Fibroblast of mammary gland (primary cell): ENCODE measurements around the gene URAD.
"Not testable (repeated sequence)": the region's sequence is repeated elsewhere in the genome, so short reads cannot be mapped to it uniquely, and the experiment has no call there.

Source experiments
- DNase-seq: peaks from one replicate; pipeline ENCODE4 v3.0.0-alpha.2; 2010; ENCODE audit warnings: low read depth
- H3K4me3 ChIP-seq: 2 replicates; pipeline ENCODE4 v1.5.1; 2011; ENCODE audit warnings: low read depth, mild to moderate bottlenecking, low read length, moderate library complexity; ENCODE audit not compliant: control insufficient read depth
- TF ChIP-seq, protein P1 (sequence below): conservative IDR thresholded peaks from 2 replicates; pipeline ENCODE4 v1.5.1; 2011; ENCODE audit warnings: low read depth, low read length, inconsistent platforms; ENCODE audit not compliant: control insufficient read depth, insufficient read depth

Gene URAD

DNA sequence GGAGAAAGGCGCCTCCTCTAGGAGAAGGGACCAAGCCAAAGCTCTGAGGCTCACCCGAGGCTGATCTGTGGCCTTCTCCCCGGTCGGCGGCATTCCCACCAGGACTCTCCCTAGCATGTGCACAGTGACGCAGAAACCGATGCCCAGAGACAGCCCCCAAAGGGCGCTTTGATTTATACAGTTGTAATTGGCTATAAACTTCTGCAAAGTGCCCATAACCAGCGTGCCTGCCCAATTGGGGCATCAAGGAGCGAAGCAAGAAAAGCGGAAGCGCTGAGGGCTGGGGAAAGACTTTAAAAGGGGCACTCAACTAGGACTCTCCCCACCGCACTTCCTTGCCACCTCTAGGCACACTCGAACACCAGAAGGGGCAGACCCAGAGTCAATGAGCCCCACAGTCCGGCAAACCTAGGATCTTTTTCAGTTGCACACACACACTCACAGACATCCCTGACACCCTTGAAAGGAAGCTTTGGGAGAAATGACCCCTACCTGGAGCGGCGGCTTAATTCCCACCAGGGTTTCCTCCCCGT lies 21.2 kb downstream of the URAD start:
- no peak for DNase-seq
- no peak overlapping the region for H3K4me3 ChIP-seq
- TF ChIP-seq, protein P1, sequence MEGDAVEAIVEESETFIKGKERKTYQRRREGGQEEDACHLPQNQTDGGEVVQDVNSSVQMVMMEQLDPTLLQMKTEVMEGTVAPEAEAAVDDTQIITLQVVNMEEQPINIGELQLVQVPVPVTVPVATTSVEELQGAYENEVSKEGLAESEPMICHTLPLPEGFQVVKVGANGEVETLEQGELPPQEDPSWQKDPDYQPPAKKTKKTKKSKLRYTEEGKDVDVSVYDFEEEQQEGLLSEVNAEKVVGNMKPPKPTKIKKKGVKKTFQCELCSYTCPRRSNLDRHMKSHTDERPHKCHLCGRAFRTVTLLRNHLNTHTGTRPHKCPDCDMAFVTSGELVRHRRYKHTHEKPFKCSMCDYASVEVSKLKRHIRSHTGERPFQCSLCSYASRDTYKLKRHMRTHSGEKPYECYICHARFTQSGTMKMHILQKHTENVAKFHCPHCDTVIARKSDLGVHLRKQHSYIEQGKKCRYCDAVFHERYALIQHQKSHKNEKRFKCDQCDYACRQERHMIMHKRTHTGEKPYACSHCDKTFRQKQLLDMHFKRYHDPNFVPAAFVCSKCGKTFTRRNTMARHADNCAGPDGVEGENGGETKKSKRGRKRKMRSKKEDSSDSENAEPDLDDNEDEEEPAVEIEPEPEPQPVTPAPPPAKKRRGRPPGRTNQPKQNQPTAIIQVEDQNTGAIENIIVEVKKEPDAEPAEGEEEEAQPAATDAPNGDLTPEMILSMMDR, result no peak

DNA sequence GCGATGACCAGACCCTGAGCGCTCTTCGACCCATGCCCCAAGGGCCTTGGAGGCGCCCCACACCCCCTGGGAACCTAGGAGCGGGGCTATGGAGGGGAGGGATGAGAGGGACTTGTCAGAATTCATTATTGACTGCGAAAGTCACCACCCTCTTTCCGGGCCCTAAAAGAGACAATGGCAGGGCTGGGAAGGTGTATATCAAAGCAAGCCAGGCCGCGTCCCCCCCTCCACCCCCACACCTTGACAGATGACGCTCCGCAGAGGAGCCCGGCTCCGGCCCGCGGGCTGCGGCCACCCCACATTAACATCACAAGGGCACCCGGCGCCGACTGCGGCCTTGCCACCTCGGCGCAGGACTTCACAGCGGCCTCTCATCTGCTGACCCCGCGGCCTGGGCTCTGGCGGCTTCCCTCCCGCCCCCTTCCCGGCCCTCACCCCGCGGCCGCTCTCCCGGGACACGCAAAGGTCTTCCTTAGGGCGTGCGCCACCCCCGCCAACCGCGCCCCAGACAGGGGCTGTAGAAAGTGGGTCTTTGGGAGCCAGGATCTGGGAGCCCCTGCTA lies 21.8 kb downstream of the URAD start:
- no peak for DNase-seq
- TF ChIP-seq, protein P1, result no peak
- no peak overlapping the region for H3K4me3 ChIP-seq

DNA sequence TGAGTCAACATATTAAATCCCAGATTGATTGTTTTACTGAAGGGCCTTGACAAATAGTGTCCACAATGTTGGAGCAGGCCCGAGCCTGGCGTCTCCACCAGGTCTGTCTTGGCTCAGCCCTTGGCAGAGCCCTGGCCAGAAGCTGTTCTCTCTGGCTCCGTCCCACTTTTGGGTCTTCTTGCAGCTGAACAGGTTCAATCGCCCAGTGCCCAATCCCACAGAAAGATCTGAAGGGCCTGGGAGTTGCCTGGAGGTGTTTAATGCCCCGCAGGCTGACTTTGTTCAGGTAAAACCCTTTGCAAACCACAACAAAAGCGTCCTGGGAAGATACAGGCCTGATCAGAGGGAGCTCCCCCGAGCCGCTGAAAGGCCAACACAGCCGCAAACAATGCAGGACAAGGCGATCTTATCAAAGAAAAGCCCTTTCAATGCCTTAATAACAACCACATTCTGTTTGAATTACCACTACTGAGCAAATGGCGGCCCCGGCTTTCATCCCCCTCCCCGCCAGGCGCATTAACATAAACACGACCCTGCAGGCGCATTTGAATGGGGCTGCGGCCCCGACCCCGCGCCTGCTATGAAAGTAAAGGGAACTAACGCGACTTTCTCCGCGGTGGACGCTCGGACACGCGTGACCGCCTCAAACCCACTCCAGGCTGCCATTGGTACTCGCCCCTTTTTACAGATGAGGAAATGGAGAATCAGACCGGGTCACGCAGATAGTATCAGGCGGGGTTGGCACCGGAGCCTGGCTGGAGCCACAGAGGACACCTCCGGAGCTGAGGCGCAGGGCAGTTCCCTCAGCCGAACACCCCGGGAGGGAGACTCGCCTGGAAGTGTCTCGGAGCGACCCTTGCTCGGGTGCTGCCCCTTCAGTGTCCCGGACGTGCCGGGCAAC lies 22.5 kb downstream of the URAD start:
- TF ChIP-seq, protein P1, result no peak
- no peak overlapping the region for H3K4me3 ChIP-seq
- DNase-seq, result no peak

DNA sequence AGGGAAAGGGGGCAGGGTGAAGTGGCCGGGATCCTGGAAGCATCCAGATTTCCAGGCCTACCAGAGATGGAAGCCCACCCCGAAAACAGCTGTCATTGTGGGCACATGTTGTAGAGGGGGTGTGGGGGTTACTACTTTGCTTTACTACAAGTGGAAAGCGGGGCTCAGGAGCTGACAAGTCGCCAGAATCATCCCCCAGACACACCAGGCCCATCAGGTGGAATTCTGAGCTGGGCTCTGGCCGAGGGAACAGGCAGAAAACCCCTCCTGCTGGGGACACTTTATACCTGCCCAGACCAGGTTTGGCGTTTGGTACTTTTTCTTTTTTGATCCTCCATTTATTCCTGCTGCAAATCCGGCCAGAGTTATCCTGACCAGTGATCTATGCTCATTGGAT lies 23.2 kb downstream of the URAD start:
- no peak overlapping the region for H3K4me3 ChIP-seq
- TF ChIP-seq, protein P1, result no peak
- no peak for DNase-seq

DNA sequence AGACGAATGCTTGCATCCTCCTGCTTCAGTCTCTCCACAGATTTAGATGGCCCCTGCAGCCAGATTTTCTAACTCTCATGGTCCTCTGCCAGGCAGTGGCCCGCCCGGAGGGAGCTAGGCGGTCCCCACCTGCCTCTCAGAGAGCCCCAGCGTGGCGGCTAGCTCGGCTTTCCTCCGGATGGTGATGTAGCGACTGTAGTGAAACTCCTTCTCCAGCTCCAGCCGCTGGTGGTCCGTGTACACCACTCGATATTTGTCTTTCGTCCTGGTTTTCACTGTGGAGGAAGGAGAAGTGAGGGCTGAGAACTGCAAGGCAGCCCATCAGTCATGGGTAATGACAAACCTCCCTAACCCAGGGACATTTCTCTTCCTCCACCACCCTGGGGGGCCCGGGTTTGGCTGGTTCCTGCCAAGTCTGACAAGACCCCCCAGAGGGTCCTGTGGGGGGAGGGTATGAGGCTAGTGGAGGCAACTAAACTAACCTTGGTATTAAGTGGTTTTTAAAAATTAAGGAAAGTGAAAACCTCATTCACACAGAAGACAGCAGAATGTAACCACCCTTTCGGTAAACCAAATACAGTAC lies 23.7 kb downstream of the URAD start:
- no peak for DNase-seq
- H3K4me3 ChIP-seq, result no peak overlapping the region
- TF ChIP-seq, protein P1, result no peak

DNA sequence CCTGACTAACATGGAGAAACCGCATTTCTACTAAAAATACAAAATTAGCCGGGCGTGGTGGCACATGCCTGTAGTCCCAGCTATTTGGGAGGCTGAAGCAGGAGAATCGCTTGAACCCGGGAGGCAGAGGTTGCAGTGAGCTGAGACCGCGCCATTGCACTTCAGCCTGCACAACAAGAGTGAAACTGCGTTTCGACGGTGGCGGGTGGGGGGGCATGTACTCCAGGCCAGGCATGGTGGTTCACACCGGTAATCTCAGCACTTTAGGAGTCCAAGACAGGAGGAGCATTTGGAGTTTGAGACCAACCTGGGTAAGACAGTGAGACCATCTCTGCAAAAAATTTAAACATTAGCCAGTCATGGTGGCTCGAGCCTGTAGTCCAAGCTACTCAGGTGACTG lies 24.3 kb downstream of the URAD start:
- DNase-seq, H3K4me3 ChIP-seq: not testable (repeated sequence)

DNA sequence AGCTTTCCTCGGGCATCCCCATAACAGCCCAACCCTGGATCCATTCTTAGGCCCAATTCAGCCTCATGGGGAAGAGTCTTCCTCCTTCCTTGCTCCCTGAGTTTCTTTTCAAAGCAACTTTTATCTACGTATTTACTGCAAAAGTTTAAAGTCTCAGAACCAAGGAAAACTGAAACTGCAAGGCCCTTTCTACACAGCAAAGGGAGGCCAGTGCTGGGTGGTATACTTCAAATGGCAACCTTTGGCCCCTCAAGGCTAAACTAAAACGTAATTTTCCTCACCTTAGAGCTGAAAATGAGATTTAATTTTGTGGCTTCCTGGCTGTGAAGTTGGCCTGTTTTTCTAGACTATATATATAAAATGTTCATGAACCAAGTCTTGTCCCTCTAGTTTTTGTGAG lies 25.0 kb downstream of the URAD start:
- no peak for DNase-seq
- no peak overlapping the region for H3K4me3 ChIP-seq
- TF ChIP-seq, protein P1, result no peak
